ENCODE data around the gene TAB2.

DNA sequence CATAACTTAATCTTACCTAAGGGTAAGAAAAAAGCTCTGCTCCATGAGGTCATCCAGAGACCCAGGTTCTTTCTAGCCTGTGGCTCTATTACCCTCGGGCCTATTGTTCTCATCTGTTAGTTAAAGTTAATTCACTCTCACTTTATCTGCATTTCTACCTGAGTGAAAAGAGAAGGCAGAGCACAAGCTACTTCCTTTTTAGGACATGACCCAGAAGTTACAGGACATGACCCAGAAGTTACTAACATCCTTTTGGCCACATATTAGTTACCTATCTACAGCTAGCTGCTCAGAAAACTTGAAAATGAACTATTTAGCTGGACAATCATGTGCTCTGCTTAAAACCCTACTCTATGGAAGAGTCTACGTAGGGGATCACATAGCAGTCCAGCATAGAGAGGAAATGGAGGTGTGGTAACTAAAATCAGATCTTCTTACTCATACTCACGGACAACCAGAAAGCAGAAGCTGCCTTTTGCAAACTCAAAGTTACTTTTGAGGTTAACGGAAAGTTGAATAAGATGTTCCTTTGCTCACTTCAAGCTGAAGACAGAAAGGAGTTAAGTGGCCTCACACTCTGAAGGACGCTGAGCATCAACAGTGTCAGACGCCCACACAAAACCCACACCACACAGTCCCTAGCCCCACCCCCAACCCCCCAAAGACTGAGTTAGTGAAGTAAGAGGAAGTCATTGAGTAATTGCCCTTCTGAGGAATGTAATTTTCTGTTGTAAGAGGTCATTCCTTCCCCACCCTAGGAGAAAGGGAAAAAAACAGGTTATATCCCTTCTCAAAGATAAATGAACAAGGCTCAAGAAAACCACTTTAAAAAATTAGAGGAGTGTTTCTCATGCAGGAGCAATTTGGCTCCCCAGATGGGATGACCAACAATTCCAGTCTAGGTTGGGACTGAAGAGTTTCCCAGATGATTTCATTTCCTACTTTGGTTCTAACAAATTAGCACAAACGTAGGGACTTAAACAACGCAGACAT, 45.9 kb upstream of the TAB2 start:
- no peak for TF ChIP-seq CTCF (IDR thresholded peaks at IDR 0.05)
- no peak for TF ChIP-seq EP300 (IDR thresholded peaks at IDR 0.05)

Measured in suprapubic skin (tissue), 3 donors.